AML-193 (cell line): ENCODE results near the gene CCL23.
"Not testable (repeated sequence)": the region's sequence is repeated elsewhere in the genome, so short reads cannot be mapped to it uniquely, and the experiment has no call there.

ENCODE experiments used
- DNase-seq, 2 experiments: peaks; one replicate each; lab custom pipeline; 2025; lab: John Stamatoyannopoulos, UW

Gene CCL23

GRCh38 chr17:36004594-36005108 is 13.1 kb downstream of the CCL23 start:
- no peak for DNase-seq

GRCh38 chr17:36002631-36003030 is 15.1 kb downstream of the CCL23 start:
- DNase-seq: no peak

- DNase-seq: no peak
These were observed 15.7 kb downstream of the CCL23 start for GRCh38 chr17:36001862-36002603.

GRCh38 chr17:36001110-36001771 is 16.5 kb downstream of the CCL23 start, which contains the start of gene CCL15:
TSS of gene CCL15 (minus strand) at chr17:36001553. CDS start at chr17:36001492, 61 bp downstream.
- no peak for DNase-seq

- no peak for DNase-seq
These were observed 17.1 kb downstream of the CCL23 start for GRCh38 chr17:36000732-36001109.

- DNase-seq: no peak
These were observed 19.0 kb downstream of the CCL23 start for GRCh38 chr17:35998756-35999155.

- no peak for DNase-seq
These were observed 19.7 kb downstream of the CCL23 start for GRCh38 chr17:35998018-35998545.

GRCh38 chr17:35995346-35995745 is 22.4 kb downstream of the CCL23 start:
- DNase-seq: not testable (repeated sequence)

GRCh38 chr17:35991075-35991474 is 26.7 kb downstream of the CCL23 start:
- no peak for DNase-seq

- no peak for DNase-seq
These were observed 29.6 kb downstream of the CCL23 start for GRCh38 chr17:35988164-35988563.

- DNase-seq: no peak
These were observed 31.1 kb downstream of the CCL23 start, which contains the start of gene CCL14 for GRCh38 chr17:35986643-35987042. TSS of gene CCL14 (minus strand) at chr17:35986729. CDS start at chr17:35986649, 80 bp downstream.

- no peak for DNase-seq
These were observed 33.6 kb downstream of the CCL23 start for GRCh38 chr17:35984140-35984539.

GRCh38 chr17:35982409-35983191 is 35.2 kb downstream of the CCL23 start:
- no peak for DNase-seq

GRCh38 chr17:35981908-35982330 is 35.9 kb downstream of the CCL23 start:
- no peak for DNase-seq

- no peak for DNase-seq
These were observed 36.5 kb downstream of the CCL23 start, which contains the start of gene CCL16 for GRCh38 chr17:35981246-35981645. TSS of gene CCL16 (minus strand) at chr17:35981497. CDS start at chr17:35981420, 77 bp downstream.

- no peak for DNase-seq
These were observed 39.4 kb downstream of the CCL23 start for GRCh38 chr17:35978346-35978745.

- DNase-seq: no peak
These were observed 40.3 kb downstream of the CCL23 start for GRCh38 chr17:35977509-35977908.

GRCh38 chr17:35973333-35974260 is 44.2 kb downstream of the CCL23 start:
- no peak for DNase-seq

GRCh38 chr17:35972945-35973332 is 44.8 kb downstream of the CCL23 start:
- DNase-seq: no peak

- no peak for DNase-seq
These were observed 45.2 kb downstream of the CCL23 start for GRCh38 chr17:35972535-35972934.

GRCh38 chr17:35972066-35972465 is 45.7 kb downstream of the CCL23 start:
- no peak for DNase-seq
